ENCODE data around the gene NISCH.

The NISCH gene

DNA sequence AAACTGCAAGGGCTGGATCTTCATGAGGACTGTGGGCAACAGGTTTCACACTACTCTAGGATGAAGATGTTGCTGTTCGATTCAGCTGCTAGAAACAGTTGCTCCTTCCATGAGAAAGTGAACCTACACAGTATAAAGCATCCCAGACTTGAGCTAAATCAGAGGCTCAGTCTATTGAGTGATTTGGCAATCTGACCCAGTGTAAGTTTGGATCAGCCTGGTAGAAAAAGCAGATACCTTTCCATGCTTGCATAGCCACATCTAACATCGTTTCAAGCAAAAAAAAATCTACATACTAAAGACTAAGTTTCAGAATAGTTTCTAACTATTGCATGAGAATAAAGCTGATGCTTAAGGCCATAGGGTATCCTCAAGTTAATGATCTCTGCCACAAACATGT lies 85.6 kb downstream of the NISCH start:
- no peak for TF ChIP-seq CTCF (conservative IDR thresholded peaks at IDR 0.05)
- H3K27ac ChIP-seq = no peak overlapping the region

Data from VCaP (cell line).